ENCODE measurements around the gene NPTX1.
A peak's percentile ranks its signal among the peaks of the same experiment; 100 is the strongest.

The NPTX1 gene

GRCh38 chr17:80441598-80442322, 34.6 kb downstream of the NPTX1 start:
- DNase-seq, result no peak

- peak; percentile 74 for DNase-seq
Observed at GRCh38 chr17:80441133-80441578, 35.3 kb downstream of the NPTX1 start.

- no peak for DNase-seq
Observed at GRCh38 chr17:80439499-80439898, 36.9 kb downstream of the NPTX1 start.

GRCh38 chr17:80438806-80439205, 37.6 kb downstream of the NPTX1 start:
- no peak for DNase-seq

GRCh38 chr17:80437532-80437931, 38.9 kb downstream of the NPTX1 start:
- no peak for DNase-seq

GRCh38 chr17:80433916-80434666, 42.3 kb downstream of the NPTX1 start:
- no peak for DNase-seq

GRCh38 chr17:80432961-80433550, 43.4 kb downstream of the NPTX1 start:
- no peak for DNase-seq

GRCh38 chr17:80432350-80432955, 44.0 kb downstream of the NPTX1 start:
- no peak for DNase-seq

GRCh38 chr17:80431246-80432195, 44.9 kb downstream of the NPTX1 start:
- DNase-seq, result no peak

GRCh38 chr17:80430446-80431245, 45.8 kb downstream of the NPTX1 start:
- no peak for DNase-seq

GRCh38 chr17:80429356-80430275, 46.8 kb downstream of the NPTX1 start:
- no peak for DNase-seq

GRCh38 chr17:80428796-80429195, 47.6 kb downstream of the NPTX1 start:
- no peak for DNase-seq

- no peak for DNase-seq
Observed at GRCh38 chr17:80428363-80428762, 48.0 kb downstream of the NPTX1 start.

- no peak for DNase-seq
Observed at GRCh38 chr17:80427366-80428282, 48.8 kb downstream of the NPTX1 start.

GRCh38 chr17:80426671-80427326, 49.6 kb downstream of the NPTX1 start:
- peak; percentile 86 for DNase-seq

- no peak for DNase-seq
Observed at GRCh38 chr17:80425835-80426426, 50.5 kb downstream of the NPTX1 start.

GRCh38 chr17:80424878-80425765, 51.3 kb downstream of the NPTX1 start:
- no peak for DNase-seq
